ENCODE results near the gene TAB2.
"Not testable (repeated sequence)": the region's sequence is repeated elsewhere in the genome, so short reads cannot be mapped to it uniquely, and the experiment has no call there.

Gene TAB2

GRCh38 chr6:149313861-149314260 lies 3.7 kb upstream of the TAB2 start:
- DNase-seq, result no peak

DNA sequence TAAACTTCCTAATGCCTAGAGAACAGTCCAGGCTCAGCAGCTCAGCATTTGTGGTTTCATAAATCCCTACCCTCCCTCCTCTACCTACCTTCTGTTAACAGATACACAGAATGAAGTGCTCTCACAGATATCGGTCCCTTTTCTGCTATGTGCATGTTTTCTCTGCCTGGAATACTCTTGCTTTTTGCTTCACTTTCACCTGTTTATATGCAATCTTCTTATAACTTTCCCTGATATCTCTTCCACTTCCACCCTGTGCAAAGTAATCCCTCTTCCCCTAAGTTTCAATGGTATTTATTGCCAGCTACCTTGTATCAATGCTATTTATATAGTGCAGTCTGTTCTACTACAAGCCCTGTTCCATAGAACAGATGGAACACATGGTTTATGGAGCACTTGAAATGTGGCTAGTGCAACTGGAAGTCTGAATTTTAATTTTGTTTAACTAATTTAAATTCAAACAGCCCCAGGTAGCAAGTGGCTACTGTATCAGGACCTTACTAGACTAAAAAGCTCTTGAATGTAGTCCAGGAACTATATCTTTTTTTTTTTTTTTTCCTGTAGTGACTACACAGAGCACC lies 3.1 kb upstream of the TAB2 start:
- no peak for DNase-seq

GRCh38 chr6:149316108-149316727 lies 1.3 kb upstream of the TAB2 start:
- no peak for DNase-seq

DNA sequence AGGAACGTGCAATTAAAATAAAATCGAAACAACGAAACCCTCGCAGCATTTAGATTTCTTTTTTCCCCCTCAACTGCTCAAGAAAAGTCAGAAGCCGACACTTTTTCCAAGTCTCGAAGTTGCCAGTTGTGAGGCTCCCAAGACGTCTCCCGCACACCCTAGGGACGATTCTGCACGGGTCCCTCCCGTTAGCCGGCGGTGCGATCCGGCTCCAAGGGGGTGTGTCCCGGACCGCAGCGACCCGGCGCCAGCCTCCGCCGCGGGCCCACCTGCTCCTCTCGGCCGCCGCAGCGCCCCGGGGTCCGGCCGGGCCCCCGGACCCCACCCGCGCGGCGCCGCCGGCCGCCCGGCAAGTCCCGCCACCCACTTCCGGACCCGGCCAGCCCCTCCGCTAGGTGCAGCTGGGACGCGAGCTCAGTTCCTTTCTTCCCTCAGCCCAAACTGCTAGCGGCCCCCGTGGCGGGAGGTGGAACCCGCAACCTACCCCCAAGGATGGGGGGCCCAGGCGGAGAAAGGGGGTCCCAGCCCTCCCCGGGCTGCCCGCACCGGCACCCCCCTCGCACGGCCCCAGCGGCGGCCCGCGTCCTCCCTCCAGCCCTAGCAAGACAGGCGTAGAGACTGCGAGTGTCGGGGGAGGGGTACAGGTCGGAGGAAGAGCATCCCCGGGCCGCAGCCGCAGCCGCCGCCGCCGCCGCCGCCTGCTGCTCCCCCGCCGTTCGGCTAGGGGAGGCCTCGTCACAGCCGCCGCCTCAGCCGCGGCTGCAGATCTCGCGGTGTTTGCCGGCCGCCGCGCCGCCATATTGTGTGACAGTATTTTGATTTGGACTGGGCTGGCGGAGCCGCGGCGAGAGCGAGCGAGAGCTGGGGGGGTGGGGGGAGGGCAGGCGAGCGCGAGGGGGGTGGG lies 520 bp upstream of the TAB2 start:
- peak; percentile 55 for DNase-seq

DNA sequence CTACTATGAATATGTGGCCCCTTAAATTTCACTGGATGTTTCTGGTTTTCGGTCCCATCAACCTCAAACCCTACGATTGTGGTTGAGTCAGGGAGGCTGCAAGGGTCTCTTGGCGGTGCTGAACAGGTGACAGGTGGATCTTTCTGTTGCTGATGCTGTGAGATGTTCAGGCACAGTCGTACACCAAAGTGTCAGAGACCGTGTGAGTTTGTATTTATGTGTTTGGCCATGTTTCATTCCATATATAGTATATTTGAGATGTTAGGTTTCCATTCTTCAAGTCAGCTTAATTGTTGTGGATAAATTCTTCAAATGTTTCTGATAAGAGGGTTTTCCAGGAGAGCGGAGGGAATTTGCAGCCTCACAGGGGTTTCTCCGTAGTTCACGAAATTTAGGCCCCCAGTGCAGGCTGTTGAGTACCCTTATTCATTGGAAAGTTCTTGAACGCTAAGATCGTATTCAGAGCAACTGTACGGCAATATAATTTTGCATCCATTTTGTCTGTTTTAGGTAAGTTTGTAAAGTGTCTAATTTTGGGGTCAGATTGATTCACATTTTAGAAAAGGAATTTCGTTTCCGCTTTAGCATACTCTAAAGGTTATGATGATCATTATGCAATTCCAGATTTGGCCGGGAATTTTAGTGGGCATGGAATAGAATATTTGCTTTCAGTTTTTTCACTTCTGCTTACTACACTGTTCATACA lies 1.2 kb downstream of the TAB2 start:
- no peak for DNase-seq

- no peak for DNase-seq
These were observed 1.9 kb downstream of the TAB2 start for GRCh38 chr6:149319422-149319821.

DNA sequence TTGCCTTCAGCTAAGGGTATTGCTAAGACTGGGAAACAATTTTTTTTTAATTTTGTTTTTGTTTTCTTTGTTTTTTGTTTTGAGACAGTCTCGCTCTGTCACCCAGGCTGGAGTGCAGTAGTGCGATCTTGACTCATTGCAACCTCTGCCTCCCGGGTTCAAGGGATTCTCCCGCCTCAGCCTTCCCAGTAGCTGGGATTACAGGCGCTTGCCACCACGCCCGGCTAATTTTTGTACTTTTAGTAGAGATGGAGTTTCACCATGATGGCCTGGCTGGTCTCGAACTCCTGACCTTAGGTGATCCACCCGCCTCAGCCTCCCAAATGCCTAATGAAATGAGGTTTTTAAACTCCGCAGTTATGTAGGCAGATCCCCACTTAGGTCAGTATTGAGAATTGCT lies 2.5 kb downstream of the TAB2 start:
- DNase-seq, result not testable (repeated sequence)

DNA sequence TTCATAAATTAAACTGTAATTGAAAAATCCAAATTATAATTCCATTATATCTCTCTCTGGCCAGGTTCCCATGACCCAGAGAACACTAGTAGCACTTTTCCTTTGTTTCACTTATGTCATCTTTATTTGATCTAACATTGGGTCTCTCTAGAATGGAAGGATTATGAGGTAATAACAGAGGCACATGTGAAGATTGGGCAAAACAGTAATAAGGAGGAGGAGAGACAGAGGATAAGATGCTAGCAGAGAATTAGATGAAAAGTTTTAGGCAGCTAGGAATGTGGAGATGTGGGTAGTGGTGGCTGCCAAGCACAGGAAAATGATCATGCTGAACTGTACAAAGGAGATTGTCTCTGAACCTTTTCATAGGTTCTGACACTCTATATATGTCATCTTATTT lies 3.3 kb downstream of the TAB2 start:
- DNase-seq, result no peak

DNA sequence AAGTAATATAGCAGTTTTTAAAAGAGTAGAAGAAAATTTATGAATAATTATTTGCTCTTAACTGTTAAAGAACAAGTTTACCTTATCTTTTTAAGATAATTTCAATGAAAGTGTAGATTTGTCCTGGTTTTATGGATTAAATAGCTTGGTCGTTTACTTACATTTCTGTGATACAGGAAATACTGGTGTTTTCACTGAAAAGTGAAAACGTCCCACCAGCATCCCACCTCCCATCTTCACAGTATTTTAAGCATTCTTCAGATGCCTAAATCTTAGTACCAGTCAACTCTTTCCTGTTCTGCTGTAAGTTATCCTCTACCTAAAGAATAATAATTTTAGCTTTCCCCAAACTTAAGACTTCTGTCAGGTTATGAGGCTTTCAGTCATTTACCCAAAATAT lies 5.8 kb downstream of the TAB2 start:
- DNase-seq, result no peak

- DNase-seq, result no peak
These were observed 6.4 kb downstream of the TAB2 start for GRCh38 chr6:149323925-149324324.

DNA sequence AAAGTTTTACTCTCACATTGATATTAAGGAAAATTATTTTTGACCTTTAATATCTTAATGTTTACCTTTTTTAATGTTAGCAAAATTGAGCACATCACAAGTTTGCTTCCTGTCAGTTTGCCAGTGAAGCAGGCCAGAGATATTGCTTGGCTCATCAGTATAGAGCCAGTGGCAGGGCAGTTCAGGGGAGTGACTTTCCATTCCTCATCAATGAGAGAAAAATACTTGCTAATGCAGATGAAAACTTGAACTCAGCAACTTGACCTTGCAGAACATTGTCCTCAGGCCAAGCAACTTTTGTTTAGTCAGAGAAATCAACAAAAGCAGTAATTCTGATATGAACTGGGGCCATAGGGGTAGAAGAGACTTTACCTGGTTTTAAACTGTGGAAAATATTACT lies 6.9 kb downstream of the TAB2 start:
- DNase-seq, result no peak

- DNase-seq, result no peak
These were observed 8.2 kb downstream of the TAB2 start for GRCh38 chr6:149325648-149326236.

GRCh38 chr6:149327638-149328037 lies 10.1 kb downstream of the TAB2 start:
- DNase-seq, result no peak

DNA sequence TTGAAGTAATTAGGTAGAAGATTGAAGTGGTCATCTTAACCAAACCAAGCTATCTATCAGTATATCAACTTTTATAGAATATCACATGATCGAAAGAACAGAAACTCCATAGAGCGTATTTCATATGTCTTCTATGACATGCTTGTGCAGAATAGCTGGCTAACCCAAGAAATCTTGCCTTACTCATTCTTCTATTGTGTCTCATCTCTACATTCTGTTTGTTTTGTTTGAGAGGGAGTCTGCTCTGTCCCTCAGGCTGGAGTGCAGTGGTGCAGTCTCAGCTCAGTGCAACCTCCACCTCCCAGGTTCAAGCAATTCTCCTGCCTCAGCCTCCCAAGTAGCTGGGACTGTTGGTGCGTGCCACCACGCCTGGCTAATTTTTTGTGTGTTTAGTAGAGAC lies 10.6 kb downstream of the TAB2 start:
- no peak for DNase-seq

- DNase-seq, result no peak
These were observed 12.0 kb downstream of the TAB2 start for GRCh38 chr6:149329529-149329928.

- no peak for DNase-seq
These were observed 12.6 kb downstream of the TAB2 start for GRCh38 chr6:149330133-149330532.

GRCh38 chr6:149331043-149331807 lies 13.7 kb downstream of the TAB2 start:
- DNase-seq, result no peak

DNA sequence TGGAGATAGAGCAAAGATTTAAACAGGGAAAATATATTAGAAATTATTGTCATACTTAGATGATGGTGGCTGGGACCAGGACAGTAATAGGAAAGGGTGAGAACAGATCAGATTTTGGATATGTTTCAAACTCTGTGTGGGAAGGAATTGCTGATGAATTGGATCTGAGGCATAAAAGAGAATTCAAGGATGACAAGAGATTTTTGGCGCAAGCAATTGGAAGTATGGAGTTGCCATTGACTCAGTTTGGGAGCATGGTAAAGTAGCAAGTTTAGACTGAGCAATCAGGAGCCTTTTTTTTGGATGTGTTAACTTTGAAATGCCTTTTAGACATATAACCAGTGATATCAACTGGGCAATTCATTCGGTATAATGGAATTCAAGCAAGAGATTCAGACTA lies 14.4 kb downstream of the TAB2 start:
- no peak for DNase-seq

DNA sequence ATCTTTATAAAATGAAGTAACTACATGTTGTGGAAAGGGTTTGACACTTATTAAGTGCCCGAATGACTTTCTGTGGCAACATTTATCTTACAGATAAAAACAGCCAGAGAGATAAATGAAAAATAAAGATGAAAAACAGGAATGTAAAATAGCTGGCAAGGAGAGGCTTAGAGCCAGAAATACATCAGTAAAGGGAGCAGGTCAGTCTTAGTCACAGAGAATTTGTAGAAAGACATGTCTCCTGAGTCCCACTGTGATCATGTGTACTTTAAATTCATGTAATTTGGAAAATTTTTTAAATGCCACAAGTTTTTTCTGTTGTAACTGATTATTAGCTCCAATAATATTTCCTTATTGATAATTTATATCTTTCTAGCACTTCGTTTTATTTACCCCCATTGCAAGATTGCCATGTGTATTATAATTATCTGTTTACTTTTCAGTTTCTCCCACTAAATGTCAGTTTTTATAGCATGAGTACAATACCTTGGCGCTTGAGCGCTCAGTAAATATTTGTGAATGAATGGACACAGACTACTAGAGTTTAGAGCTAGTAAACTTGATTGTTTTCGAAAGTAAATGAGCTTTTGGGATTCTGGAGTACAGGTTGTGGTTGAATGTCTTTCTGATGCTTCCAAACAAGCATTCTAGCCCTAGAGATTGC lies 15.2 kb downstream of the TAB2 start:
- no peak for DNase-seq

DNA sequence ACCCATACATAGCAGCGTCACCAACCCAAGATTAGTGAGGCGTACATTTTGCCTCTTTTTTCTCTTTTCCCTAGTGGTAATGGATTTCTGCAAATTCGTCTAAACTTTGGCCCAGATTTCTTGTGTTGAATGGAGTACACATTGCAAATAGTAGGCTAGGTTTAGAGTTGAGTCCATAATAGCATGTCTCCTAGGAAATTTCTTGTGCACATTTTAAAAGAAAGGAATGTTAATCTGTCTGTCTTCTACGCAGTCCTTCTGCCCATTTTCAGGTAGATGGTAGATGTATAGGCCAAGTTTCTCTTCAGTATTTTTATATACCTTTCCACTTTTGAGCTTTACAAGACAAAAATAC lies 15.7 kb downstream of the TAB2 start:
- DNase-seq, result no peak

GRCh38 chr6:149334201-149334600 lies 16.7 kb downstream of the TAB2 start:
- DNase-seq, result no peak

- no peak for DNase-seq
These were observed 17.2 kb downstream of the TAB2 start for GRCh38 chr6:149334682-149335160.
